Measurements from ENCODE around the gene PCSK5.

DNA sequence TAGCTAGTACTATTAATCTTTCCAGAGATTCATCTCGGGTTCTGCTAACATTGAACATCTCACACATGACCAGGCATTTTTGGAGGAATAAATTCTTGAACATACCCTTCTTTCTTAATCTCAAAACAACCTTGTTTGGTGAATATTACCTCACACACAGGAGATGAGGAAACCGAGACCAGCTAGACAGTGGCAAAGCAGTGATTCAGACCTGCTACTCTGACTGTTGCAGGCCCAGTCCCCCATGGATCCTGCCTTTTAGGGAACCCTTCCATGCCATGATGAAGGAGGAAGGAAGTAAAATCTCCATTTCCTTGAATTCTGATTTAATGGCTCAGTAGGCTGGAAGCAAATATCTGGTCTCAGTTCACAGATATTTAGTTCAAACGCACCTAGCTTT is 2.6 kb downstream of the PCSK5 start:
- TF ChIP-seq, protein P1, sequence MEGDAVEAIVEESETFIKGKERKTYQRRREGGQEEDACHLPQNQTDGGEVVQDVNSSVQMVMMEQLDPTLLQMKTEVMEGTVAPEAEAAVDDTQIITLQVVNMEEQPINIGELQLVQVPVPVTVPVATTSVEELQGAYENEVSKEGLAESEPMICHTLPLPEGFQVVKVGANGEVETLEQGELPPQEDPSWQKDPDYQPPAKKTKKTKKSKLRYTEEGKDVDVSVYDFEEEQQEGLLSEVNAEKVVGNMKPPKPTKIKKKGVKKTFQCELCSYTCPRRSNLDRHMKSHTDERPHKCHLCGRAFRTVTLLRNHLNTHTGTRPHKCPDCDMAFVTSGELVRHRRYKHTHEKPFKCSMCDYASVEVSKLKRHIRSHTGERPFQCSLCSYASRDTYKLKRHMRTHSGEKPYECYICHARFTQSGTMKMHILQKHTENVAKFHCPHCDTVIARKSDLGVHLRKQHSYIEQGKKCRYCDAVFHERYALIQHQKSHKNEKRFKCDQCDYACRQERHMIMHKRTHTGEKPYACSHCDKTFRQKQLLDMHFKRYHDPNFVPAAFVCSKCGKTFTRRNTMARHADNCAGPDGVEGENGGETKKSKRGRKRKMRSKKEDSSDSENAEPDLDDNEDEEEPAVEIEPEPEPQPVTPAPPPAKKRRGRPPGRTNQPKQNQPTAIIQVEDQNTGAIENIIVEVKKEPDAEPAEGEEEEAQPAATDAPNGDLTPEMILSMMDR (IDR thresholded peaks at IDR 0.05): no peak
- TF ChIP-seq POLR2A (IDR thresholded peaks at IDR 0.05): no peak
